Measurements from ENCODE around the gene CDKAL1.

DNA sequence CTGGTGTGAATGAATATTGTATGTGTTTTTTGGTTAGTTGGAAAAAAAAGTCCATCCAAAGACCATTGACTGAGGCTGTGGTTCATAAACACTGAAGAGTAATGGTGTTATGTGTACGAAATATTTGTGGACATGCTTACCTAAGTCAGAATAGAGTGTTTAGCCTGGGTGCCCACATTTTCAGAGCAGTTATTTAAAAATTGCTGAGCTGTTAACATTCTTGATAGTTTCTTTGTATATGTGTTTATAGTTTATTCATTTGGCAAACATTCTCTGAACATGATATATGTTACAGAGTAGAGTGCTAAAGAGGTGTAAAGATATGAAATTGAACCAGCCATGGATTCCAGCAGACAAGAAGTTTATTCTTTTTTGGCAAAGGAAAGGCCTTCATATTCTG, 20.6 kb downstream of the CDKAL1 start:
- TF ChIP-seq YY1 (IDR thresholded peaks at IDR 0.05; ENCODE audit: low read depth) (no peak), TEAD4 (IDR thresholded peaks at IDR 0.05) (no peak), EP300 (IDR thresholded peaks at IDR 0.05; ENCODE audit: borderline replicate concordance) (no peak), RAD21 (IDR thresholded peaks at IDR 0.05; ENCODE audit: low read depth) (no peak), CREB1 (IDR thresholded peaks at IDR 0.05; ENCODE audit: low read depth) (no peak), TAF1 (IDR thresholded peaks at IDR 0.05; ENCODE audit: low read depth) (no peak), EGR1 (IDR thresholded peaks at IDR 0.05) (no peak)
- TF ChIP-seq, protein P1, sequence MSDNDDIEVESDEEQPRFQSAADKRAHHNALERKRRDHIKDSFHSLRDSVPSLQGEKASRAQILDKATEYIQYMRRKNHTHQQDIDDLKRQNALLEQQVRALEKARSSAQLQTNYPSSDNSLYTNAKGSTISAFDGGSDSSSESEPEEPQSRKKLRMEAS (IDR thresholded peaks at IDR 0.05): no peak
- TF ChIP-seq, protein P2, sequence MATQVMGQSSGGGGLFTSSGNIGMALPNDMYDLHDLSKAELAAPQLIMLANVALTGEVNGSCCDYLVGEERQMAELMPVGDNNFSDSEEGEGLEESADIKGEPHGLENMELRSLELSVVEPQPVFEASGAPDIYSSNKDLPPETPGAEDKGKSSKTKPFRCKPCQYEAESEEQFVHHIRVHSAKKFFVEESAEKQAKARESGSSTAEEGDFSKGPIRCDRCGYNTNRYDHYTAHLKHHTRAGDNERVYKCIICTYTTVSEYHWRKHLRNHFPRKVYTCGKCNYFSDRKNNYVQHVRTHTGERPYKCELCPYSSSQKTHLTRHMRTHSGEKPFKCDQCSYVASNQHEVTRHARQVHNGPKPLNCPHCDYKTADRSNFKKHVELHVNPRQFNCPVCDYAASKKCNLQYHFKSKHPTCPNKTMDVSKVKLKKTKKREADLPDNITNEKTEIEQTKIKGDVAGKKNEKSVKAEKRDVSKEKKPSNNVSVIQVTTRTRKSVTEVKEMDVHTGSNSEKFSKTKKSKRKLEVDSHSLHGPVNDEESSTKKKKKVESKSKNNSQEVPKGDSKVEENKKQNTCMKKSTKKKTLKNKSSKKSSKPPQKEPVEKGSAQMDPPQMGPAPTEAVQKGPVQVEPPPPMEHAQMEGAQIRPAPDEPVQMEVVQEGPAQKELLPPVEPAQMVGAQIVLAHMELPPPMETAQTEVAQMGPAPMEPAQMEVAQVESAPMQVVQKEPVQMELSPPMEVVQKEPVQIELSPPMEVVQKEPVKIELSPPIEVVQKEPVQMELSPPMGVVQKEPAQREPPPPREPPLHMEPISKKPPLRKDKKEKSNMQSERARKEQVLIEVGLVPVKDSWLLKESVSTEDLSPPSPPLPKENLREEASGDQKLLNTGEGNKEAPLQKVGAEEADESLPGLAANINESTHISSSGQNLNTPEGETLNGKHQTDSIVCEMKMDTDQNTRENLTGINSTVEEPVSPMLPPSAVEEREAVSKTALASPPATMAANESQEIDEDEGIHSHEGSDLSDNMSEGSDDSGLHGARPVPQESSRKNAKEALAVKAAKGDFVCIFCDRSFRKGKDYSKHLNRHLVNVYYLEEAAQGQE (IDR thresholded peaks at IDR 0.05; ENCODE audit: low read depth): no peak
